Neural cell (in vitro differentiated cells): ENCODE results near the gene OR2A7.
"Not testable (repeated sequence)": the region's sequence is repeated elsewhere in the genome, so short reads cannot be mapped to it uniquely, and the experiment has no call there.

Source experiments
- EP300 ChIP-seq: fragments of 450-650 bp; conservative IDR thresholded peaks from 2 replicates; pipeline ENCODE4 v1.6.1; 2014; ENCODE audit warnings: antibody characterized with exemption, mild to moderate bottlenecking, moderate library complexity; ENCODE audit not compliant: poor library complexity, severe bottlenecking
- TF ChIP-seq, protein P1 (sequence below): fragments of 450-650 bp; IDR thresholded peaks from 2 replicates; pipeline ENCODE4 v1.5.1; 2014; ENCODE audit warnings: antibody characterized with exemption, mild to moderate bottlenecking, moderate library complexity; ENCODE audit not compliant: poor library complexity, severe bottlenecking

DNA sequence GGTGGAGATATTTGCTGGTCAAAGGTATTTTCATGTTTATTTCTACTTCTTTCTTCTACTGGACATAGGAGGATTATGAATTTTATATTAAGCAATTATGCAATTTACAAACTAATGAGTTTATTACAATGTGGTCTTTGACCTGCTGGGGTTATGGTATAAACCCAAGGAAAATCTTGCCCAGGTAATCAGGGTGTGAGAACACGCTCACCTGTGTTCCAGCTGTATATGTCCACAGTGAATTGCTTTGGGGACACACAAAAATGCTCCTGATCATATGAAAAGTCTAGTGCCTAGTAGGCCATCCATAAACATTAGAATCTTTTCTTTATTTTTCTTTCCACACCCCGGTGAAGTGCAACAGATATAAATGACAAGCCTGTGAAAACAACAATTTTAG lies 25.2 kb downstream of the OR2A7 start, which contains the start of gene OR2A42:
- not testable (repeated sequence) for TF ChIP-seq EP300
- TF ChIP-seq, protein P1, sequence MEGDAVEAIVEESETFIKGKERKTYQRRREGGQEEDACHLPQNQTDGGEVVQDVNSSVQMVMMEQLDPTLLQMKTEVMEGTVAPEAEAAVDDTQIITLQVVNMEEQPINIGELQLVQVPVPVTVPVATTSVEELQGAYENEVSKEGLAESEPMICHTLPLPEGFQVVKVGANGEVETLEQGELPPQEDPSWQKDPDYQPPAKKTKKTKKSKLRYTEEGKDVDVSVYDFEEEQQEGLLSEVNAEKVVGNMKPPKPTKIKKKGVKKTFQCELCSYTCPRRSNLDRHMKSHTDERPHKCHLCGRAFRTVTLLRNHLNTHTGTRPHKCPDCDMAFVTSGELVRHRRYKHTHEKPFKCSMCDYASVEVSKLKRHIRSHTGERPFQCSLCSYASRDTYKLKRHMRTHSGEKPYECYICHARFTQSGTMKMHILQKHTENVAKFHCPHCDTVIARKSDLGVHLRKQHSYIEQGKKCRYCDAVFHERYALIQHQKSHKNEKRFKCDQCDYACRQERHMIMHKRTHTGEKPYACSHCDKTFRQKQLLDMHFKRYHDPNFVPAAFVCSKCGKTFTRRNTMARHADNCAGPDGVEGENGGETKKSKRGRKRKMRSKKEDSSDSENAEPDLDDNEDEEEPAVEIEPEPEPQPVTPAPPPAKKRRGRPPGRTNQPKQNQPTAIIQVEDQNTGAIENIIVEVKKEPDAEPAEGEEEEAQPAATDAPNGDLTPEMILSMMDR: not testable (repeated sequence)
